Testis (tissue), 2 donors: ENCODE results near the gene IGF1R.

Experiments used
- POLR2A ChIP-seq: fragments of 450-650 bp; IDR thresholded peaks from one replicate; pipeline ENCODE4 v1.6.1; 2017; ENCODE audit warnings: antibody characterized with exemption, mild to moderate bottlenecking, moderate library complexity
- TF ChIP-seq, protein P1 (sequence below), 3 experiments: fragments of 450-650 bp in 2 of 3; fragments of 200-600 bp in 1 of 3; sonication (generic) in 1 of 3; IDR thresholded peaks; one replicate each; pipeline ENCODE4 v1.5.1; 2016 to 2019; ENCODE audit warnings: antibody characterized with exemption in 3 of 3, mild to moderate bottlenecking in 2 of 3, moderate library complexity in 1 of 3

DNA sequence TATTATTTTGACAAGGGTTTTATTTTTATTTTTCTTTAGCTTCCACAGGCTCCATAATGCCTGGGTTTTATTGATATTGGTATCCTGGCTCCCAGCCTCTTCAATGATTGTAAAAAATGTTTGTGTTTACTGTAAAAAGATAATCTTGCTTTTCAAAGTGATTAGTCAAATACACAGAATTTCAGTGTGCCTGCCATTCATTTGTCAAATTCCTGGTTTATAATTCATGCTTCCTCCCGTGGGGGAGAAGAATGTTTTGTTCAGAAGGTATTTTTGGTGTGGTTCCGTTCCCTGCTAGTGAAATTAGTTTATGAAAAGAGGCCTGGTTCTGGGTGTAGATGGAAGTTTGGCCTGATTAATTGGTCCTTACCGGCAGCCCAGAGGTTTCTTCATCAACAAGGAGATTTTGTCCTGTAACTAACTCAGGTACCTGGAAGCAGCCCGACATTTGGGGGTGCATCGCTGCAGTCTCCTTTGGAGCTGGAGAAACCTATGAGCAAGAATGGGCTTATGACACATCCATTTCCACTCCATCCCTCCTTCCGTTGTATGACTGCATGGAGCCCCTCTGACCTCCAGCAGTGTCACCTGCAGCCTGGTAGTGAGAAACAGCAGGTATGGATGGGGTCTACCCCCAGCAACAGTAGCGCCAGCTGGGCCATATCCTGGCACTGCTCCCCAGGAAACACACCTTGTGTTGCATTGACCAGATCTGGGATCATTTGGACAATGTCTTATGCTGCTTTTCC, 257.8 kb downstream of the IGF1R start:
- no peak for TF ChIP-seq POLR2A
- TF ChIP-seq, protein P1, sequence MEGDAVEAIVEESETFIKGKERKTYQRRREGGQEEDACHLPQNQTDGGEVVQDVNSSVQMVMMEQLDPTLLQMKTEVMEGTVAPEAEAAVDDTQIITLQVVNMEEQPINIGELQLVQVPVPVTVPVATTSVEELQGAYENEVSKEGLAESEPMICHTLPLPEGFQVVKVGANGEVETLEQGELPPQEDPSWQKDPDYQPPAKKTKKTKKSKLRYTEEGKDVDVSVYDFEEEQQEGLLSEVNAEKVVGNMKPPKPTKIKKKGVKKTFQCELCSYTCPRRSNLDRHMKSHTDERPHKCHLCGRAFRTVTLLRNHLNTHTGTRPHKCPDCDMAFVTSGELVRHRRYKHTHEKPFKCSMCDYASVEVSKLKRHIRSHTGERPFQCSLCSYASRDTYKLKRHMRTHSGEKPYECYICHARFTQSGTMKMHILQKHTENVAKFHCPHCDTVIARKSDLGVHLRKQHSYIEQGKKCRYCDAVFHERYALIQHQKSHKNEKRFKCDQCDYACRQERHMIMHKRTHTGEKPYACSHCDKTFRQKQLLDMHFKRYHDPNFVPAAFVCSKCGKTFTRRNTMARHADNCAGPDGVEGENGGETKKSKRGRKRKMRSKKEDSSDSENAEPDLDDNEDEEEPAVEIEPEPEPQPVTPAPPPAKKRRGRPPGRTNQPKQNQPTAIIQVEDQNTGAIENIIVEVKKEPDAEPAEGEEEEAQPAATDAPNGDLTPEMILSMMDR (IDR thresholded peaks at IDR 0.05), result no peak
